Stimulated activated CD4-positive, alpha-beta T cell treated with anti-CD3 and anti-CD28 coated beads, Interleukin-12 subunit alpha, Interleukin-12 subunit beta, amount 100 ng/mL, for 24 hours (primary cell): Measurements from ENCODE around the gene FAM168A.
"Not testable (repeated sequence)": the region's sequence is repeated elsewhere in the genome, so short reads cannot be mapped to it uniquely, and the experiment has no call there.

ENCODE experiments used
- DNase-seq, 2 experiments: peaks; one replicate each; pipeline ENCODE4 v3.0.0-alpha.2; 2020; ENCODE audit warnings: low read depth in 2 of 2

Gene FAM168A

DNA sequence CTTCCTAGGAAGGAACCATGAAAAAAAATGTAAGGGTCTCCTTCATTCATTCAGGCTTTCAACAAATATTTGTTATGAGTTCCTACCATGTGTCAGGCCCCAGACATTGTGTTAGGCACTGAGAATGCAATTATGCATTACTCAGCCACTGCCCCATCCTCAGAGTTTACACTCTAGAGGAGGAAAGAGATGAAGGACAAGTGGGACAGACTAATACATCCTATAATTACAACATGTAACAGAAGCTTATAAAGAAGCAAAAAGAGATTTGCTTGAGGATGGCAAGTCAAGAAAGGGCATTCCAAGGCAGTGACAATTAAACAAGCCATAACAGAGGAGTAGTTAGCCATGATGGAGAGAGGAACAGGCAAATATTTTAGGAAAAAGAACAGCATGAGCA, 78.6 kb downstream of the FAM168A start:
- no peak for DNase-seq

- DNase-seq = no peak
Measured at GRCh38 chr11:73518195-73518594, 79.7 kb downstream of the FAM168A start.

- no peak for DNase-seq
Measured at GRCh38 chr11:73516080-73516479, 81.8 kb downstream of the FAM168A start.

DNA sequence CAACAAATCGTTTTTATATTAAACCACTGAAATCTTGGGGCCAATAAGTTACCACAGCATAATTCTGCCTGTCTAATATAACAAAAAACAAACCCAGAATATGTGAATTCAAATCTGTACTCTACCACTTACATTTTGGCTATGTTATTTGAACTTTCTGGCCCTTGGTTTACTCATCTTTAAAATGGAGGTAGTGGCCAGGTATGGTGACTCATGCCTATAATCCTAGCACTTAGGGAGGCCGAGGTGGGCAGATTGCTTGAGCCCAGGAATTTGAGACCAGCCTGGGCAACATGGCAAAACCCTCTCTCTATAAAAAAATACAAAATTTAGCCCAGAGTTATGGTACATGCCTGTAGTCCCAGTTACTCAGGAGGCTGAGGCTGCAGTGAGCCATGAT, 84.2 kb downstream of the FAM168A start:
- DNase-seq = no peak

DNA sequence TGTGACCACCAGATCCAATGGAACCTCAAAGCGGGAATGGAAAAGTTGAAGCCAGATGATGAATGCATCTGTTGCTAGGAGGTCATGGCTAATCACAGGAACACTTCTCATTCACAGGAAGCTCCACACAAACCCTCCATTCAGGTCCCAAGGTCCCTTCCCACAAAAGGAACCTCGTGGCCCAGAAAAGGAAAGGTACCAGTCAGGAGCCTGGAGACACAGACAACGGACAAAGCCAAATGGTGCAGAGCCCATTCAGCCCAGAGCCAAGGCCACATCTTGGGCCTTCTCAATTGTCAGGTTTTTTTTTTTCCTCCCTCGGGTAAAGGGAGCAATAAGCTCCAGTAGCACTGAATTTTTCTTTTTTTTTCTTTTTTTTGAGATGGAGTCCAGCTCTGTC, 87.0 kb downstream of the FAM168A start:
- no peak for DNase-seq

- DNase-seq = no peak
Measured at GRCh38 chr11:73510106-73510505, 87.8 kb downstream of the FAM168A start.

- no peak for DNase-seq
Measured at GRCh38 chr11:73509188-73509587, 88.7 kb downstream of the FAM168A start.

DNA sequence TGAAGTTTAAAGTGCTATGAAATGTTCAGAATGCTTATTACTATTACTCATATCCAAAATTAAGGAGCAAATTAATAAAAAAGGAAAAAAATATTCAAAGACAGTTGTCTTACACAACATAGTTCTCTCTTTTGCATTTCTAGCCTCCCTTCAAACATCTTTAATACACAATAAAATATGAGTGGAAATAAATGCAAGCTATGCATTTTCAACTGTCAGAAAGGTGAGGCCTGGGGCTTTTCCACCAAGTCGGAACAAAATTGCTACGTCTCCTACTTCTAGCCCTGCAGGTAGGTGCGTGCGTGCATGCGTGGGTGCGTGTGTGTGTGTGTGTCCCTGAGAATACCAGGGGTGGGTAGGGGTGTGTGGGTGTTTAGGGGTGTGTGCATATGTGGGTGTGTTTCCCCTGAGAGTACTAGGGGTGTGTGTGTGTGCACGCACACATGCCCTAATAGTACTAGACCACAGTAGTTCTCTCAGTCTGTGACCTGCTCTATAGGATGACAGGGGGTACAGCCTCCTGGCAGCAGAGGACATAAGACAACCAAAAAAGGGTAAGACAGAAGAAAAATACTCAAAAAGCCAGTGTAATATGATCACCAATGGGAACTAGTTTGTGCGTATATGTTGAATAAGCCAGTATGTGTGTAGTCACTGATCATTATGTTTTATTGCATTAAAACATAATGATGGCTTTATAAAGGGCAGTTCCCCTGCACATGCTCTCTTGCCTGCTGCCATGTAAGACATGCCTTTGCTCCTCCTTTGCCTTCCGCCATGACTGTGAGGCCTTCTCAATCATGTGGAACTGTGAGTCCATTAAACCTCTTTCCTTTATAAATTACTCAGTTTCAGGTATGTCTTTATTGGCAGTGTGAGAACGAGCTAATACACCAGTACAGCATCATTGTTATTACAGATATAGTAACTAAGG, 89.4 kb downstream of the FAM168A start:
- no peak for DNase-seq

GRCh38 chr11:73507086-73507485, 90.8 kb downstream of the FAM168A start:
- DNase-seq = no peak

DNA sequence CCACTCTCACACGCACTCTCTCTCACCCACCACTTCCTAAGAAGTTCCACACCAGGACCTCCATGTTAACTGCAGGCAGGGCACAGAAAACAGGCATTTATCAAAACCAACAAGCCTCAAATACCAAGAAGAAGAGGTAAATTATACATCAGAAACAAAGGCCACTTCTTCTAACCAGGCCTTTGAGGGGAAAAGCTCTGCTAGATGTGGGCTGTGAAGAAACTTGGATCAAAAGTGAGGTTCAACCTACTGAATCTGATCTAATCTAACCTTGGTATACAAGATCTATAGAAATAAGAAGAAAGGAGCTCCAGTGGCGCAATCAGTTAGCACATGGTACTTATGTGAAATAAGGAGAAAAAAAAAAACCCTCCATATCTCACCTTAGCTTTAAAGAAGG, 91.9 kb downstream of the FAM168A start:
- no peak for DNase-seq

DNA sequence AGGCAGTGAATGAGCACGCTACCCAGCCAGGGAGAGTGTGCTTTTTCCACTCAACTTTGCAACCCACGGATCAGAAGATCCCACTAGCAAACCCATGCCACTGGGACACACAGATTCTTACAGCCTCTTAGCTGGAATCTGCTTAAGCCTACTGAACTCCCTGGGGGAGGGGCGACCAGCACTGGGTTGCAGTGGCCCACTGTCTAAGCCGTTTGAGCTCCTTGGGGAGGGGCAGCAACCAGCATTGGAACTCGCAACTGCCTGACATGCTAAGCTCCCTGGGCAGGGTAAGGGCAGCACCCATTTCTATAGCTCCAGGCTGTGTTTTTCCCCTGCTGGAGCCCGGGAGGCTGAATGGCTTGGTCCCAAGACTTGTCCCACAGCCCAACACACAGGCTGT, 99.6 kb downstream of the FAM168A start:
- DNase-seq = no peak

DNA sequence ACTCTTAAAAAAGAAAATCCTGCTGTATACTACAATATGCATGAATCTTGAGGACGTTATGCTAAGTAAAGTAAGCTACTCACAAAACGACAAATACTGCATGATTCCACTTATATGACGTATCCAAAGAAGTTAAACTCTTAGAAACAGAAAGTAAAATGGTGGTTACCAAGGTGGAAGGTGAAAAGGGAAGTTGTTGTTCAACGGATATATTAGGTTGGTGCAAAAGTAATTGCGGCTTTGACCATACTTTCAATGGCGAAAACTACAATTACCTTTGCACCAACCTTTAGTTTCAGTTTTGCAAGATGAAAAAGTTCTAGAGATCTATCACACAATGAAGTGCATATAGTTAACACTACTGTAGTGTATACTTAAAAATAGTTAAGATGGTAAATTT, 101.8 kb downstream of the FAM168A start:
- DNase-seq = no peak

- DNase-seq = no peak
Measured at GRCh38 chr11:73495731-73496130, 102.2 kb downstream of the FAM168A start.

DNA sequence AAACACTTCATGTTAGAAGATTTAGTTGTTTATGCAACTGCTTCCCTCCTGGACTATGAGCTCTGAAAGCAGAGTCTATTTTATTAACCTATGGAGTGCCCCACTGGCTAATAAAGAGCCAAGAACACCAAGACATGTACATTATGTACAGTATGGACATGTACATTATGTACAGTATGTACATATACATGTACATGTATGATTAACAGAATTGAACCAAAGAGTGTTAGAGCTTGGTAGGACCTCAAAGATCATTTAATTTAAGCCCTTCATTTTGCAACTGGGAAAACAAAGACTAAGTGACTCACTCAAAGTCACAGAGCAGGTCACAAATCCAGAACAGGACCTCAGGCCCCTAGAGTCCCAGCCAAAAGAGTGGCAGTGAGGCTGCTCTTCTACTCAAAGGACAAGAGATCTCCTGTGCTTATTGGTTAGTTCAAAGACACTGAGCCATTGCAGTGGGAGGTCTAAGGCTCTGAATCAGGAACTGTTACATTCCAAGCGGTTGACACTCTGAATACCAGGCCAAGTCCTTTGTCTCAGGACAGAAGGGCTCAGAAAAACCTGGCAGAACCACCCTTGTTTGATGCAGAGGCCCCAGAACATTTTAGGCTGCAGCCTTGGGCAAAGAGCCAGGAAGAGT, 103.8 kb downstream of the FAM168A start:
- DNase-seq = no peak

DNA sequence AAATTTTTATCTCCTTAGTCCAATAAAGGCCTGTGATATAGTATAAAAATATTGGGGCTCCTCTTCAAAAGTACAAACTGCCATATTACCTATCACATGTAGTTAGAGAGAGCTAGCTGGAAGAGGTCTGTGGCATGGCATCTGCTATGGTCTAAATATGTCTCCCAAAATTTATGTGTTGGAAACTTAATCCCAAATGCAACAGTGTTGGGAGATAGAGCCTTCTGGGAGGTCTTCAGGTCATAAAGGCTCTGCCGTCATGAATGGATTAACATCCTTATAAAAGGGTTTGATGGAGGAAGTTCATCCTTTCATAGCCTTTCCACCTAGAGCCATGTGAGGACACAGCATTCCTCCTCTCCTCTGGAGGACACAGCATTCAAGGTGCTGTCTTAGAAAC, 116.3 kb downstream of the FAM168A start:
- no peak for DNase-seq

GRCh38 chr11:73480677-73481076, 117.2 kb downstream of the FAM168A start:
- no peak for DNase-seq

DNA sequence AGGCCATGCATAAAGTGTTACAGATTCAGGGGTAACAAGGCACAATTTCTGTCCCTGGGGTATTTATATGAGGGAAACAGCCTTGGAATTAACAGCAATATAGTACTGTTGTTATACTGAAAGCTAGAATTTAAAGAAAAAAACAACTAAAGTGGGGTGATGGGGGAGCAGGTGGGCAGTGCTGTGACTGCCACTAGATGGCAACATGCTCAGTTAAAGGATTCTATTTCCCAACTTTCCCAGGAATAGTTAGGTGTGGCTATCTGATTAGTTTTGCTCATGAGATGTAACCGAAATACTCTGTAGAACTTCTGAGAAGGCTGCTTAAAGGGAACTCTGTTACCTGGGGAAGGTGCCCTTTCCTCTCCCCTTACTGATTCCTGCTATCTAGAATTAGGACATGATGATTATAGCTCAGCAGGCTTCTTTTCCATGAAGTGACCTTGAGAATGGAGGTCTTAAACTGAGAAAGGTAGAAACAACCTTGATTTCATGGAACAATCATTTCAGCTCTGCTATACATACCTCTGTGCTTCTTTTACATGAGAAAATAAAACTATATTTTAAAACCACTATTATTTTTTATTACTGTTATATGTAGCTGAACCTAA, 119.1 kb downstream of the FAM168A start:
- DNase-seq = no peak

DNA sequence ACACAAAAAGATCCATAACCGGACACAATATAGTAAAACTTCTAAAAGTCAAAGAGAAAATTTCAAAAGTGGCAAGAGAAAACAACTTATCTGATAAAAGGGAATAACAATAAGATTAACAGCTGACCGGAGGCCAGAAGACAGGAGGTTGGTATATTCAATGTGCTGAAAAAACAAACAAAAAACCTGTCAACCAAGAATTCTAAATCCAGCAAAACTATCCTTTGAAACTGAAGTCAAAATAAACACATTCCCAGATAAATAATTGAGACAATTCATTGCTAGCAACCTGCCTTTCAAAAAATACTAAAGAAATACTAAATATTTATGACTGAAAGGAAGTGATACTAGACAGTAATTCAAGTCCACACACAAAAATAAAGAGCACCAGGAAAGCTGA, 120.4 kb downstream of the FAM168A start:
- DNase-seq = no peak

GRCh38 chr11:73475549-73476095, 122.3 kb downstream of the FAM168A start:
- no peak for DNase-seq

GRCh38 chr11:73473252-73473651, 124.7 kb downstream of the FAM168A start:
- no peak for DNase-seq

DNA sequence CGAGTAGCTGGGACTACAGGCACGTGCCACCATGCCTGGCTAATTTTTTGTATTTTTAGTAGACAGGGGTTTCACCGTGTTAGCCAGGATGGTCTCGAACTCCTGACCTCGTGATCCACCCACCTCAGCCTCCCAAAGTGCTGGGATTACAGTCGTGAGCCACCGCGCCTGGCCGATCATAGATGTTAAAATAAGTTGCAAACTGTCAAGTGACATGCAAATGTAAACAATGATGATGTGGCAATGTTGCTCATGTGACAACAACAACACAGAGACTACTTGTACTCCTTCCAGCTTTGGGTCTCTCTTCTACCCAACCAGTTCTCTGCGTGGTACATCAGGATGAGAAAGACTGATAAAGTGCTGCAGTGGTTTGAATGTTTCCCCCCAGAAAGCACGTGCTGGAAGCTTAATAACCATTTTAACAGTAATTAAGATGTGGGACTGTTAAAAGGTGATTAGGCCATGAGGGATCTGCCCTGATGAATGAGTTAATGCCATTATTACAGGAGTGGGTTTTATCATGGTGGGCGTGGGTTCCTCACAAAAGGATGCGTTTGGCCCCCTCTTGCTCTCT, 127.8 kb downstream of the FAM168A start:
- DNase-seq = not testable (repeated sequence)

- no peak for DNase-seq
Measured at GRCh38 chr11:73469401-73469800, 128.5 kb downstream of the FAM168A start.
